Fibroblast of mammary gland (primary cell): ENCODE results near the gene WDR53.
"Not testable (repeated sequence)": the region's sequence is repeated elsewhere in the genome, so short reads cannot be mapped to it uniquely, and the experiment has no call there.

Source experiments
- DNase-seq: peaks from one replicate; pipeline ENCODE4 v3.0.0-alpha.2; 2010; ENCODE audit warnings: low read depth
- H3K4me3 ChIP-seq: 2 replicates; pipeline ENCODE4 v1.5.1; 2011; ENCODE audit warnings: low read depth, mild to moderate bottlenecking, low read length, moderate library complexity; ENCODE audit not compliant: control insufficient read depth
- TF ChIP-seq, protein P1 (sequence below): conservative IDR thresholded peaks from 2 replicates; pipeline ENCODE4 v1.5.1; 2011; ENCODE audit warnings: low read depth, low read length, inconsistent platforms; ENCODE audit not compliant: control insufficient read depth, insufficient read depth

WDR53 gene

DNA sequence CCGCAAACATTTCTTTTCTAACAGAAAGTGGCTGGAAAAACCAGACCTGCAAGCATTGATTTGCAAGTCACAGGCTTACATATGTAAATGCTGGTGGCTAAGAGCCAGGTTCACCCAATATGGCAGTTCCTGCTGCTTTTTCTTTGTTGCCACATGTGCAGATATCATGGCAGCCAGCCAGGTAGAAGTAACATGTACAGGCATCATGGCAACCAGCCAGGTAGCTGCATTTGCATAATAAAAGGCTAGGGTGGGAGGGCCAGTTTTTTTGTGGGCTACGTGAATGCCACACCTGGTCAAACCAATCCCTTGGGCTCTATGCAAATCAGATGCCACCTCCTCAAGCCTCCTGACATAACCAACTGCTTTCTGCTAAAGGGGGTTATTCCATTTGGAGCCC lies 50.4 kb downstream of the WDR53 start:
- no peak for DNase-seq

DNA sequence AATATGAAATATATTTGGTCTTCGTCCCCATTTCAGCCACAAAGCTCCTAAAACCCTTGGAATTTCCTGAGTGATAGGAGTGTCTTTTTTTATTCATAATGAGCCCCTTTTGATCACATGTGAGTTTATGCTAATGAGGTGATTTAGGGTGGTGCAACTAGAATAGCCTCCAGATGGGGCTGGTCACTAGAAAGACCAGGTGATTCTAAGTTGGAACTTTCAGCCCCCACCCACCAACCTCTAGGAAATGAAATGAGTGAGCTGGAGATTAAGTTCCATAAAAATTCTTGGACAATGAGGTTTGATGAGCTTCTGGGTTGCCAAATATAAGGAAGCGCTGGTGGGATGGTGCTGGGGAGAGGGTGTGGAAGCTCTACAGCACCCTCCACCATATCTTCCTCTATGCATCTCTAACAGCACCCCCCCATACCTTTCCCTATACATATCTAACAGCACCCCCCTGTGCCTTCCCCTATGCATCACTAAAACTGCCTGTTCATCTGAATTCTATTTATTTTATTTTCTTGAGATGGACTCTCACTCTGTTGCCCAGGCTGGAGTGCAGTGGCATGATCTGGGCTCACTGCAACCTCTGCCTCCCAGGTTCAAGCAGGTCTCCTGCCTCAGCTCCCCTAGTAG lies 51.1 kb downstream of the WDR53 start:
- DNase-seq: no peak
- TF ChIP-seq, protein P1, sequence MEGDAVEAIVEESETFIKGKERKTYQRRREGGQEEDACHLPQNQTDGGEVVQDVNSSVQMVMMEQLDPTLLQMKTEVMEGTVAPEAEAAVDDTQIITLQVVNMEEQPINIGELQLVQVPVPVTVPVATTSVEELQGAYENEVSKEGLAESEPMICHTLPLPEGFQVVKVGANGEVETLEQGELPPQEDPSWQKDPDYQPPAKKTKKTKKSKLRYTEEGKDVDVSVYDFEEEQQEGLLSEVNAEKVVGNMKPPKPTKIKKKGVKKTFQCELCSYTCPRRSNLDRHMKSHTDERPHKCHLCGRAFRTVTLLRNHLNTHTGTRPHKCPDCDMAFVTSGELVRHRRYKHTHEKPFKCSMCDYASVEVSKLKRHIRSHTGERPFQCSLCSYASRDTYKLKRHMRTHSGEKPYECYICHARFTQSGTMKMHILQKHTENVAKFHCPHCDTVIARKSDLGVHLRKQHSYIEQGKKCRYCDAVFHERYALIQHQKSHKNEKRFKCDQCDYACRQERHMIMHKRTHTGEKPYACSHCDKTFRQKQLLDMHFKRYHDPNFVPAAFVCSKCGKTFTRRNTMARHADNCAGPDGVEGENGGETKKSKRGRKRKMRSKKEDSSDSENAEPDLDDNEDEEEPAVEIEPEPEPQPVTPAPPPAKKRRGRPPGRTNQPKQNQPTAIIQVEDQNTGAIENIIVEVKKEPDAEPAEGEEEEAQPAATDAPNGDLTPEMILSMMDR: no peak
- no peak overlapping the region for H3K4me3 ChIP-seq

More for the DNA sequence above, 50.4 kb downstream of the WDR53 start:
- TF ChIP-seq, protein P1: no peak
- H3K4me3 ChIP-seq: no peak overlapping the region

DNA sequence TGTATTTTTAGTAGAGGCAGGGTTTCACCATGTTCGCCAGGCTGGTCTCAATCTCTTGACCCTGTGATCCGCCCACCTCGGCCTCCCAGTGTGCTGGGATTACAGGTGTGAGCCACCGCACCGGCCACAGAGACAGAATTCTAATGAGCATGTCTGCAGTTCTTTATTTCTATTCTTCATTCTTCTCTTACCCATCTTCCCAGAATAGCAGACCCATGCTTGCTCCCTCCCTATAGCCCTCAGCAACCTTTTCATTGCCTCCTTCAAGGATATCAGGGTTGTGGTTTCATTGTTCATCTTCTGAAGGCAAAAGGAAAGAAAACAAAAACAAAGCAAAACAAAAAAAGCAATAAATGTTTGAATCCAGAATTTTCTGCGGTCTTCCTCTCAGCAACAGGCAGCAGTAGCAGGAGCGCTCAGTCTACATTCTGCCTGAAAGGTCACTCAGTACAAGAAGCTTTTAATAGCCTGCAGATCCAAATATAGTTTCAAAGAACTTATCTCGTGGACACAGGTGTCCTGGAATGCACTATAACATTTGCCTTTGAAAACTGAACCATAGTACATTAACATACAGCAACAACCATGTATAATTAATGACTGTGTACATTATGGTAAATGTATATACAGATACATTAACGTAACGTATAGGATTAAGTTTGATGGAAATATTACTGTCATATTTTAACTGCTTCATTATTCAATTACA lies 53.3 kb downstream of the WDR53 start, which contains the start of gene SMCO1:
Gene SMCO1 (minus strand): TSS at position 434 of the 709 bp plus-strand sequence. CDS start 137 bp downstream, at position 297.
- H3K4me3 ChIP-seq: no peak within 1 kb of the TSS
- no peak for DNase-seq
- TF ChIP-seq, protein P1: no peak

DNA sequence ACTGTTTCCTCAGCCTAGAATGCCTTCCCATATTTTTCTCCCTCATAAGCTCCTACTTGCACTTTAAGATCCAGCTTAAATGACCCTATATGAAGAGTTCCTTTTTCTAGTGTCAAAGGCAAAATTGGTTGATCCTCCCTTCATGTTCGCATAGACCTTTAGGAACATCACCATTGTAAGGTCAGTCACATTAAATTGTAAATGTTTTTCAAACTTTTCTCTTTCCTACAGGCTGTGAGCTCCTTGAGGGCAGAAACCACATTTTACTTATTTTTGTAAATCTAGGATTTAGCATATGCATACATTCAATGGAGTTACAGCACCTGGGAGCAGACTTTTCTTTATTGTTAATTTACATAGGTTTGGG lies 54.0 kb downstream of the WDR53 start:
- TF ChIP-seq, protein P1: no peak
- DNase-seq: no peak
- H3K4me3 ChIP-seq: no peak overlapping the region

DNA sequence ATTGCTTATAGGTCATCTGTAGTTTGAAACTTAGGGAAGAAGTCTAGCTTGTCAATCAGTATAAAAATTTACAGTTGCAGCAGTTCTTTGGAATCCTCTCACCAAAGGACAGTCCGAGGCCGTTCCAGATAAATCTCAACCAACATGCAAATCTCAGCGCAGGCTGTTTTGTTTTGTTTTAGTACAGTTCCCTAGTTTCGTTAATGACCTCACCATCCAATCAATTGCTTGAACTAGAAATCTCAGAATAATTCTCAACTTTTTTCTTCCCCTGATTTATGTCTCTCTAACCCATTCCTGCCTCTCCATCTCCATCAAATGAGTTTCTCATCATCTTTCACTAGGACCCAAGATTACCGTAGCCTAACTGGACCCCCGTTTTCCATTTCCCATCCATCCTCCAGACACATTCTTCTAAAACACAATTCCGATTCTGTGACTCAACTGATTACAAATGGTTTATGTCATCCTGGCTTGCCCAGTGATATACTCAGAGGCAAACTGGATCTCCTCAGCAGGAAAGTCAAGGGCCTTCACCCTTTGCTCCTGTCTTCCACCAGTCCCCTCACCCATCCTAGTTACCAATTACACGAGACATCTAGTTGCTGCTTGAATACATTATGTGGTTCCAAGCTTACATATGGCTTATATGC lies 54.5 kb downstream of the WDR53 start:
- peak; percentile 53 for DNase-seq
- TF ChIP-seq, protein P1: no peak
- H3K4me3 ChIP-seq: no peak overlapping the region

DNA sequence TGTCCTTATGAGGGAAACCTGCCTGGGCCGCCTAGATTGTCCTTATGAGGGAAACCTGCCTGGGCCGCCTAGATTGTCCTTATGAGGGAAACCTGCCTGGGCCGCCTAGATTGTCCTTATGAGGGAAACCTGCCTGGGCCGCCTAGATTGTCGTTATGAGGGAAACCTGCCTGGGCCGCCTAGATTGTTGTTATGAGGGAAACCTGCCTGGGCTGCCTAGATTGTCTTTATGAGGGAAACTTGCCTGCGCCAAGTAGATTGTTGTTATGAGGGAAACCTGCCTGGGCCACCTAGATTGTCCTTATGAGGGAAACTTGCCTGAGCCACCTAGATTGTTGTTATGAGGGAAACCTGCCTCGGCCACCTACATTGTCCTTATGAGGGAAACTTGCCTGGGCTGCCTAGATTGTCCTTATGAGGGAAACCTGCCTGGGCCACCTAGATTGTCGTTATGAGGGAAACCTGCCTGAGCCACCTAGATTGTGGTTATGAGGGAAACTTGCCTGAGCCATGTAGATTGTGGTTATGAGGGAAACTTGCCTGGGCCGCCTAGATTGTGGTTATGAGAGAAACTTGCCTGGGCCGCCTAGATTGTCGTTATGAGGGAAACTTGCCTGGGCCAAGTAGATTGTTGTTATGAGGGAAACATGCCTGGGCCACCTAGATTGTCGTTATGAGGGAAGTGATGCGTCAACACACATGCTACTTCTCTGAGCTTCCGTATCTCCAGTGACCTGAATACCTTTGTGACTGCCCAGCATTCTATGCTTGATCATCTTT lies 56.5 kb downstream of the WDR53 start:
- H3K4me3 ChIP-seq, DNase-seq: not testable (repeated sequence)

DNA sequence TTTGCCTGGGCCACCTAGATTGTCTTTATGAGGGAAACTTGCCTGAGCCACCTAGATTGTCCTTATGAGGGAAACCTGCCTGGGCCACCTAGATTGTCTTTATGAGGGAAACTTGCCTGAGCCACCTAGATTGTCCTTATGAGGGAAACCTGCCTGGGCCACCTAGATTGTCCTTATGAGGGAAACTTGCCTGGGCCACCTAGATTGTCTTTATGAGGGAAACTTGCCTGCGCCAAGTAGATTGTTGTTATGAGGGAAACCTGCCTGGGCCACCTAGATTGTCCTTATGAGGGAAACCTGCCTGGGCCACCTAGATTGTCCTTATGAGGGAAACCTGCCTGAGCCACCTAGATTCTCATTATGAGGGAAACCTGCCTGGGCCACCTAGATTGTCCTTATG lies 57.2 kb downstream of the WDR53 start:
- DNase-seq, H3K4me3 ChIP-seq: not testable (repeated sequence)
